Coronary artery (tissue), 2 donors: ENCODE data around the gene DLG5.

Source experiments
- DNase-seq: peaks from one replicate; pipeline ENCODE4 v3.0.0-alpha.2; 2017; ENCODE audit warnings: low spot score
- H3K27ac ChIP-seq, 2 donors: fragments of 200-600 bp; sonication (generic); one replicate each; pipeline ENCODE4 v1.5.1; 2016 to 2019
- H3K4me3 ChIP-seq: fragments of 200-600 bp; sonication (generic); 2 replicates; pipeline ENCODE4 v1.5.1; 2016; ENCODE audit warnings: mild to moderate bottlenecking, moderate library complexity
- TF ChIP-seq, protein P1 (sequence below): fragments of 200-600 bp; sonication (generic); IDR thresholded peaks from one replicate; pipeline ENCODE4 v1.5.1; 2019; ENCODE audit warnings: antibody characterized with exemption

DLG5 gene

DNA sequence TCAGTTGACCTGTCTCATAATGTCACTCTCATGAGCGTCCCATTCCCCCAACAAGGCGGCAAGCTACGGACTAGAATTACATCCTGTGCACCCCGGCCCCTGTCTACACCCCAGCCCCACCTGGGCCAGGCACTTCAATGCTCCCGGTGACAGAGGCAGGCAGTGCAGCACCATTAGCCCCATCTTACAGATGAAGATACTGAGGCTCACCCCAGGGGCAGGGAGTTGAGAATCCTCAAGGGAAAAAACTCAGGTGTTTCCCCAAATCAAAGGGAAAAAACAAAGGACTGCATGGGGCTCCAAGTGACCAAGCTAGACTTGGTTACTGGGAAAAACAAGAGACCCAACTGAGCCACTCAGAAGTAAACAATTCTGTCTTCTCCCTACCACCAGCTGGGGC, 4.5 kb downstream of the DLG5 start:
- TF ChIP-seq, protein P1, sequence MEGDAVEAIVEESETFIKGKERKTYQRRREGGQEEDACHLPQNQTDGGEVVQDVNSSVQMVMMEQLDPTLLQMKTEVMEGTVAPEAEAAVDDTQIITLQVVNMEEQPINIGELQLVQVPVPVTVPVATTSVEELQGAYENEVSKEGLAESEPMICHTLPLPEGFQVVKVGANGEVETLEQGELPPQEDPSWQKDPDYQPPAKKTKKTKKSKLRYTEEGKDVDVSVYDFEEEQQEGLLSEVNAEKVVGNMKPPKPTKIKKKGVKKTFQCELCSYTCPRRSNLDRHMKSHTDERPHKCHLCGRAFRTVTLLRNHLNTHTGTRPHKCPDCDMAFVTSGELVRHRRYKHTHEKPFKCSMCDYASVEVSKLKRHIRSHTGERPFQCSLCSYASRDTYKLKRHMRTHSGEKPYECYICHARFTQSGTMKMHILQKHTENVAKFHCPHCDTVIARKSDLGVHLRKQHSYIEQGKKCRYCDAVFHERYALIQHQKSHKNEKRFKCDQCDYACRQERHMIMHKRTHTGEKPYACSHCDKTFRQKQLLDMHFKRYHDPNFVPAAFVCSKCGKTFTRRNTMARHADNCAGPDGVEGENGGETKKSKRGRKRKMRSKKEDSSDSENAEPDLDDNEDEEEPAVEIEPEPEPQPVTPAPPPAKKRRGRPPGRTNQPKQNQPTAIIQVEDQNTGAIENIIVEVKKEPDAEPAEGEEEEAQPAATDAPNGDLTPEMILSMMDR, result no peak
- DNase-seq, result no peak
- Histone ChIP-seq H3K4me3 (no peak overlapping the region), H3K27ac (no peak overlapping the region)

DNA sequence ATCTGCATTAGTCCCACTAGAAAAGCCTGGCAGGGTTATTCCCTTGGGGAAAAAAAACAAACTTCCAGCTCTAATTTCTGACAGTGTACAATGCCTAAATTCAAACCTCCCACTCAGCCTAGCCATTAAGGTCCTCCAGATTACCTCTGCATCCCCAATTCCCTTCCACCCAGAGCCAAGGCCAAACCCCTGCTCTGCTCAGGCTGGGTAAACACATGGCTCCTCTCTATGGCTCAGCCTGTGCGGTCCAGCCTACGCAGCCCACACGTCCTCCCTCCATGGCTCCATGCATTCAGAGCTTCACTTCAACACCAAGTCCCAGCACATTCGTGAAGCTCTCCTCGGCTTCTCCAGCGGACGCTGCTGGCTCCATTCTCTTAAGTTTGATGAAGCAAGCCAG, 5.2 kb downstream of the DLG5 start:
- TF ChIP-seq, protein P1, result no peak
- no peak for DNase-seq
- no peak overlapping the region for H3K27ac ChIP-seq

GRCh38 chr10:77920495-77920894, 6.1 kb downstream of the DLG5 start:
- TF ChIP-seq, protein P1, result no peak
- Histone ChIP-seq H3K27ac (no peak overlapping the region), H3K4me3 (no peak overlapping the region)
- no peak for DNase-seq

More for the DNA sequence above, 5.2 kb downstream of the DLG5 start:
- no peak overlapping the region for H3K4me3 ChIP-seq

DNA sequence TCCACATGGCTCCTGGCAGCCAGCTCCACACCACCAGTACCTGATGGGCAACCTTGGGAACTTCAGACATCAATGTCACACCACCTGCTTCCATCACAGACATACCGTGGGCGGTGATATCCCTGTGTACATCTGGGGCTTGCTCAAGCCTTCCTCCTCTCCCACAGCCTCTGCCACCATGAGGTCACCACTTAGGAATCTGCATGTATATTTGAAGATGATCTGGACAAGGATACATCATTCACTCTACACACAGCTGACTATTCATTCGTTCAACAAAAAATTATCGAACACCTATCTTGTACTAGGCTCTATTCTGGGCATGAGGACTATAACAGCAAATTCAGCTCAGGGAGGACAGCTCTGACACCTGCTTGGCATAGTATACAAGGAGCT, 6.8 kb downstream of the DLG5 start:
- H3K4me3 ChIP-seq, result no peak overlapping the region
- no peak overlapping the region for H3K27ac ChIP-seq
- no peak for DNase-seq
- TF ChIP-seq, protein P1, result no peak

DNA sequence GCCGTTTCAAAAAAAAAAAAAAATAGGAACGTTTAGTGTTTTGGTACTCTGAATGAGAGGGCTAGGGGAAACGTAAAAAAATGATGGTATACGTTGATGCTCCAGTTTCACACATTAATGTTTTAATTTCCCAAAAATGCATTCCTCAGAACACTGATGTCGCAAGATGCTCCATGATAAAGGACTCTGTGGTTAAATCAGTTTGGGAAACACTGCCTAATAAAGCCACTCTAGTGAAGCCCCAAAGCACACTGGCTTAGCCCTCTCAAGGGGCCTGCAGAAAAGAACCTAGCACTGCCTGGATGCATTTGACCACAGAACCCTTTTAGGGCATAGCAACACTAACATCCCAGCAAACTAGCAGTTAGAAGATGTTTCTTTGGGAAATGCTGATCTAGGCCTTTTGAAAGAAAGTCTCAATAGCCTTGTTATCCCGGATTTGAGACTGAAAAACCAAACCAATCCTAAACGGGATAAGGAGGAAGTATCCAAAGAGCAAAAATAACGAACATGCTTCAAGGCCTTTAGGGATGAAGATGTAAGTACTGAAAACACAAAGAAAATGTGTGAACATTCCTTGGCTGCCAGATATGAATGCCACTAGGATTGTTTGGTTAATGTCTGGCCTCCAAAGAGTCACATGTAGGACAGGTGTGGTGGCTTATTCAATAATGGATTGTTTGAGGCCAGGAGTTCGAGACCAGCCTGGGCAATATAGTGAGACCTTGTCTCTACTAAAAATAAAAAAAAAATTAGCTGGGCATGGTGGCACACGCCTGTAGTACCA, 11.0 kb downstream of the DLG5 start:
- Histone ChIP-seq H3K27ac (no peak overlapping the region), H3K4me3 (no peak overlapping the region)
- TF ChIP-seq, protein P1, result no peak
- DNase-seq, result no peak

DNA sequence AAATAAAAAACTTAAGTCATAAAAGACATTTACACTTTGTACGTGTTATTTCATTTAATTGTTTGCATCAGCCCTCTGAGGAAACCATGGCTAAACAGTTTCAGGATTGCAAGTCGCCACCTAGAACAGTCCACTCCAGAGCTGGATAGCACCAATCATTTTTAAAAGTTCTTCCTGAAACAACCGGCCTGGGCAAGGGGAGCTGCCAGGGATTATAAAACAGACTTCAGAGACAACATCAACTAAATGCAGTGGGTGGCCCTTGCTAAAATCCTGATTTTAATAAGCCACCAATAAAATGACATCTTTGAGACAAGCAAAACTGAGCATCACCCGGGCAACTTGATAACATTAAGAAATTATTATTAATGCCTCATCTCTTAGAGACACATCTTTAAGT, 13.5 kb downstream of the DLG5 start:
- H3K4me3 ChIP-seq, result no peak overlapping the region
- no peak for DNase-seq
- TF ChIP-seq, protein P1, result no peak
- no peak overlapping the region for H3K27ac ChIP-seq

DNA sequence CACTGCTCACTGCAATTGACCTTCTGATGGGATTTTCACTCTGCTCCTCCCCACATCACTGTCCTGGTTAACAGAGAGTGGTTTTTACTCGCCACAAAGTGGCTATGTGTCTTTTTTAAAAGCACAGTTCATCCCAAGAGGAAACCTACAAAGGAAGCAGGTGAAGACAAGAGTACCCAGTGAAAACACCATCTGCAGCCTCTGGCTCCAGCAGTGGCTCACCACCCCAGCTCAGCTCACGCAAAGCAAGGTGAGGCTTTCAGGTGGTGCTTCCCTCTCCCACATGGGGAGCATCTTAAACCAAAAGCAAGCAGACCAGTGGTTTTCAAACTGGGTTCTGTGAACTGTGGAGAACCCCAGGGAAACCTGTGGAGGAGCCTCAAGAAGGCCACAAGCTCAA, 14.0 kb downstream of the DLG5 start:
- TF ChIP-seq, protein P1, result no peak
- DNase-seq, result no peak
- Histone ChIP-seq H3K4me3 (no peak overlapping the region), H3K27ac (no peak overlapping the region)
